H1 (cell line): ENCODE data around the gene DRAM1.

Experiments
- ATF3 ChIP-seq: IDR thresholded peaks from 2 replicates; pipeline ENCODE4 v1.6.1; 2011; ENCODE audit warnings: low read depth, mild to moderate bottlenecking, low read length; ENCODE audit not compliant: insufficient read depth
- CTCF ChIP-seq, 3 experiments: IDR thresholded peaks; 1 replicate in 2 of 3; 2 replicates in 1 of 3; pipeline versions ENCODE4 v1.5.1 to v1.6.1; 2011; ENCODE audit warnings: low read length in 3 of 3, mild to moderate bottlenecking in 3 of 3, inconsistent platforms in 2 of 3, low read depth in 1 of 3, moderate library complexity in 1 of 3; ENCODE audit not compliant: insufficient read depth in 1 of 3; ENCODE audit errors: control extremely low read depth in 1 of 3
- HDAC6 ChIP-seq: IDR thresholded peaks from one replicate; pipeline ENCODE4 v1.7.1; 2012; ENCODE audit warnings: low read depth, mild to moderate bottlenecking, inconsistent platforms, low read length, moderate library complexity
- JUND ChIP-seq: IDR thresholded peaks from 2 replicates; pipeline ENCODE4 v1.6.1; 2011; ENCODE audit warnings: mild to moderate bottlenecking, improper control_type of control experiment, low read length
- POLR2A ChIP-seq, 2 experiments: IDR thresholded peaks; 1 replicate in 1 of 2; 2 replicates in 1 of 2; pipeline ENCODE4 v1.6.1; 2011; ENCODE audit warnings: low read depth in 2 of 2, low read length in 2 of 2, mild to moderate bottlenecking in 2 of 2; ENCODE audit errors: control extremely low read depth in 1 of 2
- POLR2AphosphoS5 ChIP-seq: IDR thresholded peaks from 2 replicates; pipeline ENCODE4 v1.6.1; 2011; ENCODE audit warnings: low read depth, low read length
- RAD21 ChIP-seq, 2 experiments: IDR thresholded peaks in 1 of 2; conservative IDR thresholded peaks in 1 of 2; 2 replicates each; pipeline ENCODE4 v1.6.1; 2011; ENCODE audit warnings: low read depth in 2 of 2, low read length in 2 of 2, improper control_type of control experiment in 1 of 2, inconsistent platforms in 1 of 2, mild to moderate bottlenecking in 1 of 2, moderate library complexity in 1 of 2
- SP2 ChIP-seq: IDR thresholded peaks from 2 replicates; pipeline ENCODE4 v1.6.1; 2012; ENCODE audit warnings: mild to moderate bottlenecking, low read length, inconsistent platforms

GRCh38 chr12:101857043-101857558, 20.3 kb upstream of the DRAM1 start:
- TF ChIP-seq CTCF (IDR thresholded peaks at IDR 0.05; ENCODE audit: control extremely low read depth in 1 of 3, insufficient read depth in 1 of 3, low read depth in 1 of 3, low read length in 3 of 3): no peak
- no peak for TF ChIP-seq RAD21 (IDR thresholded peaks at IDR 0.05 in 1 of 2, conservative IDR thresholded peaks at IDR 0.05 in 1 of 2; ENCODE audit: low read depth in 2 of 2, low read length in 2 of 2)
- no peak for TF ChIP-seq POLR2AphosphoS5
- TF ChIP-seq ATF3: no peak
- no peak for TF ChIP-seq JUND
- no peak for TF ChIP-seq HDAC6
- TF ChIP-seq POLR2A (IDR thresholded peaks at IDR 0.05; ENCODE audit: control extremely low read depth in 1 of 2, low read depth in 2 of 2, low read length in 2 of 2): no peak
- TF ChIP-seq SP2: no peak
